ENCODE data around the gene MAT1A. TPM values are rescaled to one million over a fixed set of nuclear protein-coding genes. Genes with fewer than 3 reads are reported as not detected.

Gene MAT1A
- total and polyA plus RNA-seq, 2 of the 13 experiments (the other 11 are each of a cell fraction or from before 2014, with no cell fraction given), result 57.1 to 76.9 TPM

- TF ChIP-seq PRDM15 (CRISPR knock-in tag; IDR thresholded peaks at IDR 0.05) (no peak), ZNF18 (CRISPR knock-in tag; IDR thresholded peaks at IDR 0.05; ENCODE audit: insufficient replicate concordance) (no peak), LBX2 (CRISPR knock-in tag; IDR thresholded peaks at IDR 0.05; ENCODE audit: borderline replicate concordance) (no peak), CBX5 (CRISPR knock-in tag; IDR thresholded peaks at IDR 0.05; ENCODE audit: borderline replicate concordance) (0 out of 2 replicates have a peak, but pooled peaks have one; percentile 32), ZNF431 (CRISPR knock-in tag; IDR thresholded peaks at IDR 0.05; ENCODE audit: borderline replicate concordance, low read depth) (0 out of 2 replicates have a peak, but pooled peaks have one; percentile 12), ZNF329 (CRISPR knock-in tag; IDR thresholded peaks at IDR 0.05; ENCODE audit: low read depth) (no peak), HNRNPLL (IDR thresholded peaks at IDR 0.05; ENCODE audit: low read depth, low read length, poor library complexity, severe bottlenecking) (no peak), KLF6 (CRISPR knock-in tag; IDR thresholded peaks at IDR 0.05) (peak; percentile 47; the same call in 1 of the 2 replicates), HINFP (CRISPR knock-in tag; IDR thresholded peaks at IDR 0.05; ENCODE audit: low read depth) (no peak), BRF2 (CRISPR knock-in tag; IDR thresholded peaks at IDR 0.05) (no peak)
These were observed at the start of gene MAT1A (continued) for GRCh38 chr10:80289451-80290287.

Measured in HepG2 (cell line).